Lung (tissue), 12 donors: ENCODE data around the gene TAP2. TPM values are rescaled to one million over a fixed set of nuclear protein-coding genes. Genes with fewer than 3 reads are reported as not detected.

Source experiments
- ATAC-seq: fragments of 200-7000 bp; cut with Tn5 transposase; one replicate; pipeline ENCODE4 v1.9.1; 2020; ENCODE audit warnings: moderate number of reproducible peaks; ENCODE audit not compliant: insufficient read depth, low FRiP score
- DNase-seq, 3 donors: peaks; one replicate each; pipeline ENCODE4 v3.0.0-alpha.2; 2013 to 2017
- H3K27ac ChIP-seq, 2 donors: one replicate each; pipeline ENCODE4 v1.5.1; 2013; ENCODE audit warnings: mild to moderate bottlenecking in 2 of 2, moderate library complexity in 2 of 2, control low read depth in 1 of 2, inconsistent platforms in 1 of 2, low read depth in 1 of 2, low read length in 1 of 2
- H3K27me3 ChIP-seq, 3 donors: one replicate each; pipeline ENCODE4 v1.5.1; 2013; ENCODE audit warnings: low read length in 2 of 3; ENCODE audit not compliant: control insufficient read depth in 3 of 3, insufficient read depth in 3 of 3
- H3K36me3 ChIP-seq, 4 donors: one replicate each; pipeline ENCODE4 v1.5.1; 2013; ENCODE audit warnings: low read length in 4 of 4, mild to moderate bottlenecking in 1 of 4, moderate library complexity in 1 of 4; ENCODE audit not compliant: control insufficient read depth in 4 of 4, insufficient read depth in 4 of 4
- H3K4me1 ChIP-seq, 5 donors: one replicate each; pipeline ENCODE4 v1.5.1; 2013; ENCODE audit warnings: low read length in 5 of 5, mild to moderate bottlenecking in 2 of 5, moderate library complexity in 1 of 5; ENCODE audit not compliant: control insufficient read depth in 5 of 5, insufficient read depth in 5 of 5
- H3K4me3 ChIP-seq: one replicate; pipeline ENCODE4 v1.5.1; 2013; ENCODE audit warnings: mild to moderate bottlenecking, control low read depth, moderate library complexity
- H3K9ac ChIP-seq, 2 donors: one replicate each; pipeline ENCODE4 v1.5.1; 2013; ENCODE audit warnings: low read length in 2 of 2, control low read depth in 1 of 2; ENCODE audit not compliant: insufficient read depth in 1 of 2
- H3K9me3 ChIP-seq, 4 donors: one replicate each; pipeline ENCODE4 v1.5.1; 2013; ENCODE audit warnings: low read length in 3 of 4, mild to moderate bottlenecking in 1 of 4, moderate library complexity in 1 of 4; ENCODE audit not compliant: control insufficient read depth in 4 of 4, insufficient read depth in 3 of 4
- CTCF ChIP-seq: IDR thresholded peaks from 2 replicates; pipeline ENCODE4 v1.5.1; 2012; ENCODE audit warnings: mild to moderate bottlenecking; ENCODE audit errors: control extremely low read depth, extremely low read depth
- WGBS, 2 donors: extraction: QIAGEN DNeasy Blood & Tissue Kit; methylation state at CpG; one replicate each; pipeline ENCODE4 v1.1.7; 2013; 5-methylcytosine and 5-hydroxymethylcytosine counted together
- polyA plus RNA-seq, 2 donors: library from polyadenylated mRNA; stranded (reverse); fragments of 200-250 nt; gene quantifications; one replicate each; pipeline ENCODE4 v1.2.1, GENCODE V29; 2013
- total RNA-seq, 2 donors: library from RNA; depleted of rRNA in 1 of 2; stranded (reverse); fragments of >200 nt in 1 of 2; gene quantifications; one replicate each; pipeline ENCODE4 v1.2.1, GENCODE V29; 2014 to 2021
- donor health status: control.
- donor health status: control.
- donor health status: Bipolar disorder and iron deficiency.
- donor health status: healthy.
- donor health status: DM: yes; HTN: yes; CAD: no.

The TAP2 gene
- total and polyA plus RNA-seq, 4 donors: 15.2 to 63.2 (median 42.0) TPM

DNA sequence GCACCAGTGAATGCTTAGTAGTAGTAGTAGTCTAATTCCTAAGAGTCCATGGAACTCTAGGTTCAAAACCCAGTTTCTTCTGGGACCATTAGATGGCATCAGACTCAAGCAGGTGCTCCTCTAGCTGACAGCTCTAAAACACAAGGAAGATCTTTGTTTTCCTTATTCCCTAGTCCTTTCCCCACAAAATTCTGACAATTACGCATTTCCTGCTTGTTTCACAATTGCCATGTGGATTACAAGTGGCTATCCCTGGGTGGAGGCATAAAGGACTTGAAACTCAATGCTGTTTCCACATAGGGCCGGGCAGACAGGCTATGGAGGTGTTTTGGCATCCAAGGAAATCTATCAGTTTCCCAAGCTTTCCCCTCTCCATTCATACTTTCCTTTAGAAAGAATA is 12.6 kb downstream of the TAP2 start:
- peak; percentile 21 for TF ChIP-seq CTCF

DNA sequence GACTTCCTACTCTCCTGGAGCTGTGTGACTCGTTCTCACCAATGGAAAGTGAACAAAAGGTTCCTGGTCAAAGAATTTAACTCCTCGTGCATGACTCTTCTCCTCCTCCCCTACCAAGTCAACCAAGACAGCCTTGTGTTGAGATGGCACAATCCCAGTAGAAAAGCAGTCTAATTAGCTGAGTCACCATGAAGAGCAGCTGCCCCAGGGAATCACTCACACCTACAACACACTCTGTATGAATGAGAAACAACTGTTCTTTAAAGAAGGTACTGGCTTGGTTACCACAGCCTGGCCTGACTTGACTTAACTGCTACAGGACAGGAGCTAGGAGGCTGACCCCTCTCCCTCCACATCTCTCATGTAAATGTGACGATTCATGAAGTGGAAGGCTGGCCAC is 18.8 kb downstream of the TAP2 start:
- ATAC-seq: no peak
- no peak for DNase-seq

More for the DNA sequence above, 12.6 kb downstream of the TAP2 start:
- ATAC-seq (no peak), DNase-seq (peak in 2 of 3 donors; percentile 19 to 34)
- 49 to 72% methylated on average over 2 of the region's 2 CpGs for WGBS, 2 donors
- Histone ChIP-seq H3K36me3 (peaks cover 0 to 21% (median 7%) of the 10 kb centered on the region in 4 donors), H3K27ac (no peak overlapping the region), H3K4me3 (no peak overlapping the region), H3K9me3 (no peaks in the 10 kb centered on the region), H3K9ac (no peak overlapping the region), H3K27me3 (no peaks in the 10 kb centered on the region), H3K4me1 (no peaks in the 10 kb centered on the region)

GRCh38 chr6:32818867-32819266 is 19.7 kb downstream of the TAP2 start:
- Histone ChIP-seq H3K4me1 (no peaks in the 10 kb centered on the region), H3K4me3 (no peak overlapping the region), H3K9me3 (no peaks in the 10 kb centered on the region), H3K9ac (no peak overlapping the region), H3K27me3 (no peaks in the 10 kb centered on the region), H3K27ac (no peak overlapping the region), H3K36me3 (no peaks in the 10 kb centered on the region)
- 71 to 86% methylated on average over 2 of the region's 2 CpGs for WGBS, 2 donors
- no peak for TF ChIP-seq CTCF
- ATAC-seq: no peak
- no peak for DNase-seq

More for the DNA sequence above, 18.8 kb downstream of the TAP2 start:
- no peak for TF ChIP-seq CTCF
- H3K4me1 ChIP-seq: no peaks in the 10 kb centered on the region
- no peak overlapping the region for H3K27ac ChIP-seq
- no peak overlapping the region for H3K9ac ChIP-seq
- no peaks in the 10 kb centered on the region for H3K27me3 ChIP-seq
- H3K4me3 ChIP-seq: no peak overlapping the region
- no peaks in the 10 kb centered on the region for H3K9me3 ChIP-seq
- WGBS, 2 donors: 75 to 85% methylated on average over 3 of the region's 3 CpGs
- no peaks in the 10 kb centered on the region for H3K36me3 ChIP-seq

DNA sequence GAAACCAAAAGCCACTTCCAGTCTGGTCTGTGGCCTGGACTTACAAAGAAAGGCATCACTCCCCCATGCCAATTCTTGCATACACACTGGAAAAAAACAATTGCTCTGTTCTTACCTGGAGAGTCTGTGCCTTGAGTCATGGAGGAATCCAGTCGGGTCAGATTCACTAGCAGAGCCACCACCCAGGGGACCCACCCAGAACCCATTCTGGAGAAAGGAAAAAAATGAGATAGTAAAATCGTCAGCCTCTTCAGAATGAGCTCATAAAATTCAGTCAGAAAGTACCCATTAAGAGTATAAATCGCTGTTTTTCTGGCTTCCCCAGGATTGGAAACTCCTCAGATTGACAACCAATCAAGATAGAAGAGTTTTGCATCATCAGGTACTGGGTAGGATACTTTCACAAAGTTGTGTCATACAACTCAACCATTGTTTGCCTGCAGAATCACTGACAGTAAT is 21.8 kb downstream of the TAP2 start, which contains the start of gene HLA-DOB:
HLA-DOB (minus strand) TSS at position 257 of the 459 bp plus-strand sequence; CDS start at position 206, 51 bp downstream.
- no peak within 1 kb of the TSS for H3K9ac ChIP-seq
- no peaks in the 10 kb centered on the region for H3K36me3 ChIP-seq
- H3K4me1 ChIP-seq: no peaks in the 10 kb centered on the region
- H3K27me3 ChIP-seq: no peaks in the 10 kb centered on the region
- no peak within 1 kb of the TSS for H3K4me3 ChIP-seq
- WGBS, 2 donors: 46 to 71% methylated on average over 3 of the region's 3 CpGs
- no peak for TF ChIP-seq CTCF
- peak; percentile 58 for ATAC-seq
- no peaks in the 10 kb centered on the region for H3K9me3 ChIP-seq
- no peak within 1 kb of the TSS for H3K27ac ChIP-seq
- DNase-seq: no peak
